ENCODE measurements around the gene PHOX2B. TPM values are rescaled to one million over a fixed set of nuclear protein-coding genes. Genes with fewer than 3 reads are reported as not detected.

PHOX2B gene
- not detected in 2 replicates for total RNA-seq (2014; rRNA removed; shearing (Covaris generic))

- peaks cover 32% of the 10 kb centered on the region for H3K27me3 ChIP-seq (replicated peaks)
- H3K4me1 ChIP-seq (replicated peaks), result no peaks in the 10 kb centered on the region
- no peaks in the 10 kb centered on the region for H3K36me3 ChIP-seq
- DNase-seq (ENCODE audit: low read depth in 1 of 2, low spot score in 2 of 2), result no peak
- H3K27ac ChIP-seq, result no peak within 1 kb of the TSS
- H3K4me3 ChIP-seq, result no peak within 1 kb of the TSS
- H3K9me3 ChIP-seq (replicated peaks), result no peaks in the 10 kb centered on the region
Measured at GRCh38 chr4:41748571-41749475, at the start of gene PHOX2B. TSS of gene PHOX2B (minus strand) at chr4:41748725. CDS start at chr4:41748610, 115 bp downstream.

DNA sequence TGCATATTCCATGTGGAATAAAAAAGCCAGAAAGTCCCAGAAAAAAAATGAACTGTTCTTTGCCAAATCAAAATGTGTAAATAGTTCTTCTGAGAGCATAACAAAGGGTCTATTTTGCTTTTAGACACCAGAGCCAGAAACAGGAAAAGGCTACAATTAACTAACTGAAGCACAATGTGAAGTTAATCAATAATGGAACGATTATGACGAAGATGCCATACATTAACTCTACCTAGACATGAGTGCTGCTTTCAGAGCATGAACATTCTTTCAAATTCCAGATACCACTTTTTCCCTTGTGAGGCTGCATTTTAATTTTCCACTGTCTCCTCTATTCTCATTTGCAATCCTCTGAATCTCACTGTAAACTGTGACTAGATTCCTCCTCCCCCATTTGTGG is 48.7 kb upstream of the PHOX2B start:
- Histone ChIP-seq H3K27me3 (replicated peaks) (no peaks in the 10 kb centered on the region), H3K27ac (no peak overlapping the region), H3K4me1 (replicated peaks) (no peaks in the 10 kb centered on the region), H3K9me3 (replicated peaks) (no peaks in the 10 kb centered on the region), H3K4me3 (no peak overlapping the region), H3K36me3 (no peaks in the 10 kb centered on the region)
- DNase-seq (ENCODE audit: low read depth in 1 of 2, low spot score in 2 of 2), result no peak

DNA sequence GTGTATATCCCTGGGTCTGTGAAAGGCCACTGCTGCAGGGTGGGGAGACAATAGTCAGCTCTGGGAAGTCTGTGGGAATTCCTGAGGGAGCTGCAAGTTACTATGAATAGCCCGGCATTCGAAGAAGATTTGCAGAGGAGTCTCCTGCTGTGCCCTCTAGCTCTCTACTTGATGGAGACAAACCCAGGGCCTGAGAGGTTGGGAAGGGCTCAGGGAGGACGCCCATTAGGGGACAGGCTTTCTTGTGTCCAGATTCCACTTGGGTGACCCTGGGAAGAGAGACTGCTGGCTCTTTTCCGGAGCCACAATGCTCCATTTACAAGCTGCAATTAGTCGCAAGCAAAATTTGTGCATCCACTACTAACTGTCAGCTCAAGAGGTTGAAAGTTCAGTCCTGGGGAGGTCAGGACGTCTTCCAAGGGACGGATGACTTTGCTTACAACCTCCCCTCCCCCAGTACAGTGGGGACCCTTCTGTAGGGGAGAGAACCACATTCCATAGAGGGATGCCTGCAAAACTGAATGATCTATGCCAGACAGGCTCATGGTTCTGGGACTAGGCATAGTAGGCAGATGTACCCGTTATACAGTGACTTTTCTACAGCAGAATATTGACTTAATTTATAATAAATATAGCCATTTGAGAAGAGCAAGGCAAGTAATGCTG is 48.2 kb upstream of the PHOX2B start:
- Histone ChIP-seq H3K4me1 (replicated peaks) (no peaks in the 10 kb centered on the region), H3K27ac (no peak overlapping the region), H3K36me3 (no peaks in the 10 kb centered on the region), H3K9me3 (replicated peaks) (no peaks in the 10 kb centered on the region), H3K4me3 (no peak overlapping the region), H3K27me3 (replicated peaks) (no peaks in the 10 kb centered on the region)
- no peak for DNase-seq (ENCODE audit: low read depth in 1 of 2, low spot score in 2 of 2)

DNA sequence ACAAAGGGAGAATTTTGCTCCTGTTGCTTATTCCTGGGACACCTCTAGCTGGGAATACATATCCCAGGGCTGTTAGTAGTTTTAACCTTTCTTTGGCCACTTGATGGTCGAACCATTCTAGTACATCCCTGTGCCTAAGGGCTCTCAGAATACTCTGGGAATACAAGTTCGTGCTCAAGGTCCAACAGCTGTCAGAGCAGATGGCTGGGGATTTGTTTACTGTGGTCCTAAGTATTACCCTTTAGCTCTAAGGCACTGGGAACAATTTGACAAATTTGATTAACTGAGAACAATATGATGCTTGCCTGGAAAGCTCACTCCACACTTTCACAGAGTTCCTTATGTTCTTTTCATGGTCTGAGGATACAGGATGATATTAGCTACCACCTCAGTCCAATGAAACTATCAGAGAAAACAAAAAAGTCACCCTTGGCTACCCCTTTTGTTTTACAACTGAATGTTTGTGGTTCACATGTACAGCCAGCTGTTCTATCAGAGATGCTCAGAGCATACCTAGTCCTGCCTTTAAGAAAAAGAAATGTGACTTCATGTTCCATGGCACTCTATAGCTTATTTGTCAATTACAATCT is 47.4 kb upstream of the PHOX2B start:
- no peaks in the 10 kb centered on the region for H3K9me3 ChIP-seq (replicated peaks)
- DNase-seq (ENCODE audit: low read depth in 1 of 2, low spot score in 2 of 2), result no peak
- no peaks in the 10 kb centered on the region for H3K36me3 ChIP-seq
- no peaks in the 10 kb centered on the region for H3K4me1 ChIP-seq (replicated peaks)
- no peak overlapping the region for H3K4me3 ChIP-seq
- no peaks in the 10 kb centered on the region for H3K27me3 ChIP-seq (replicated peaks)
- no peak overlapping the region for H3K27ac ChIP-seq

GRCh38 chr4:41792166-41792565 is 43.6 kb upstream of the PHOX2B start:
- no peak for DNase-seq (ENCODE audit: low read depth in 1 of 2, low spot score in 2 of 2)
- H3K9me3 ChIP-seq (replicated peaks), result no peaks in the 10 kb centered on the region
- no peaks in the 10 kb centered on the region for H3K4me1 ChIP-seq (replicated peaks)
- no peaks in the 10 kb centered on the region for H3K27me3 ChIP-seq (replicated peaks)
- no peak overlapping the region for H3K27ac ChIP-seq
- no peak overlapping the region for H3K4me3 ChIP-seq
- no peaks in the 10 kb centered on the region for H3K36me3 ChIP-seq

- Histone ChIP-seq H3K36me3 (no peaks in the 10 kb centered on the region), H3K4me3 (no peak overlapping the region), H3K9me3 (replicated peaks) (no peaks in the 10 kb centered on the region), H3K4me1 (replicated peaks) (no peaks in the 10 kb centered on the region), H3K27me3 (replicated peaks) (no peaks in the 10 kb centered on the region), H3K27ac (no peak overlapping the region)
- no peak for DNase-seq (ENCODE audit: low read depth in 1 of 2, low spot score in 2 of 2)
Measured at GRCh38 chr4:41791557-41791956, 43.0 kb upstream of the PHOX2B start.

GRCh38 chr4:41787931-41788330 is 39.4 kb upstream of the PHOX2B start:
- no peak for DNase-seq (ENCODE audit: low read depth in 1 of 2, low spot score in 2 of 2)
- Histone ChIP-seq H3K4me3 (no peak overlapping the region), H3K27me3 (replicated peaks) (no peaks in the 10 kb centered on the region), H3K4me1 (replicated peaks) (no peaks in the 10 kb centered on the region), H3K27ac (no peak overlapping the region), H3K36me3 (no peaks in the 10 kb centered on the region), H3K9me3 (replicated peaks) (no peaks in the 10 kb centered on the region)

- DNase-seq (ENCODE audit: low read depth in 1 of 2, low spot score in 2 of 2), result no peak
- Histone ChIP-seq H3K36me3 (no peaks in the 10 kb centered on the region), H3K4me3 (no peak overlapping the region), H3K9me3 (replicated peaks) (no peaks in the 10 kb centered on the region), H3K27me3 (replicated peaks) (no peaks in the 10 kb centered on the region), H3K4me1 (replicated peaks) (no peaks in the 10 kb centered on the region), H3K27ac (no peak overlapping the region)
Measured at GRCh38 chr4:41785665-41786064, 37.1 kb upstream of the PHOX2B start.

- H3K36me3 ChIP-seq, result no peaks in the 10 kb centered on the region
- H3K4me1 ChIP-seq (replicated peaks), result no peaks in the 10 kb centered on the region
- no peak overlapping the region for H3K27ac ChIP-seq
- DNase-seq (ENCODE audit: low read depth in 1 of 2, low spot score in 2 of 2), result no peak
- H3K9me3 ChIP-seq (replicated peaks), result no peaks in the 10 kb centered on the region
- no peak overlapping the region for H3K4me3 ChIP-seq
- H3K27me3 ChIP-seq (replicated peaks), result no peaks in the 10 kb centered on the region
Measured at GRCh38 chr4:41784191-41784979, 35.9 kb upstream of the PHOX2B start.

DNA sequence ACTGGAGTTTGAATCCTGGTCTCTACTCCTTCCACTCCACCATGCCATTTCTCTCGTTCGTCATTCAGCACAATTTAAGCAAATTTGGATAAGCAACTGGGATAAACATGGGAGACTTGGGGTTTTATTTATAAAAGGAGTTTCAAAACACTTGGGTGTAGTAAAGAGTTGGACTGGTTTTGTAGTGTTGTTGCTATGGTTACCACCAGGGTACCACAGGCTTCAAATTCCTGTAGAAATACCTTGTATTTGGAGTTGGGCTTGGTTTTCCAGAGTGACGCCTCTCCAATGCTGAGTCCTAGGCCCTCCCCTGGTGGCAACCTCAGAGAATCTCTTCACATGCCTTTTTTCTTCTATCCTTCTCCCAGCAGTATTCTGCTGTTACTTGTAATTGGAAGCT is 27.9 kb upstream of the PHOX2B start:
- Histone ChIP-seq H3K36me3 (no peaks in the 10 kb centered on the region), H3K27ac (no peak overlapping the region)

GRCh38 chr4:41763729-41764128 is 15.2 kb upstream of the PHOX2B start:
- H3K27me3 ChIP-seq (replicated peaks), result no peaks in the 10 kb centered on the region
- DNase-seq (ENCODE audit: low read depth in 1 of 2, low spot score in 2 of 2), result no peak
- H3K4me3 ChIP-seq, result no peak overlapping the region
- H3K9me3 ChIP-seq (replicated peaks), result no peaks in the 10 kb centered on the region
- no peaks in the 10 kb centered on the region for H3K36me3 ChIP-seq
- no peak overlapping the region for H3K27ac ChIP-seq
- no peaks in the 10 kb centered on the region for H3K4me1 ChIP-seq (replicated peaks)

More for the DNA sequence above, 27.9 kb upstream of the PHOX2B start:
- Histone ChIP-seq H3K9me3 (replicated peaks) (no peaks in the 10 kb centered on the region), H3K4me3 (no peak overlapping the region), H3K4me1 (replicated peaks) (no peaks in the 10 kb centered on the region), H3K27me3 (replicated peaks) (no peaks in the 10 kb centered on the region)
- no peak for DNase-seq (ENCODE audit: low read depth in 1 of 2, low spot score in 2 of 2)

GRCh38 chr4:41758884-41759283 is 10.4 kb upstream of the PHOX2B start:
- Histone ChIP-seq H3K27me3 (replicated peaks) (no peaks in the 10 kb centered on the region), H3K4me3 (no peak overlapping the region), H3K9me3 (replicated peaks) (no peaks in the 10 kb centered on the region), H3K4me1 (replicated peaks) (no peaks in the 10 kb centered on the region; the same call in 1 of the 2 replicates), H3K36me3 (no peaks in the 10 kb centered on the region), H3K27ac (no peak overlapping the region)
- no peak for DNase-seq (ENCODE audit: low read depth in 1 of 2, low spot score in 2 of 2)

DNA sequence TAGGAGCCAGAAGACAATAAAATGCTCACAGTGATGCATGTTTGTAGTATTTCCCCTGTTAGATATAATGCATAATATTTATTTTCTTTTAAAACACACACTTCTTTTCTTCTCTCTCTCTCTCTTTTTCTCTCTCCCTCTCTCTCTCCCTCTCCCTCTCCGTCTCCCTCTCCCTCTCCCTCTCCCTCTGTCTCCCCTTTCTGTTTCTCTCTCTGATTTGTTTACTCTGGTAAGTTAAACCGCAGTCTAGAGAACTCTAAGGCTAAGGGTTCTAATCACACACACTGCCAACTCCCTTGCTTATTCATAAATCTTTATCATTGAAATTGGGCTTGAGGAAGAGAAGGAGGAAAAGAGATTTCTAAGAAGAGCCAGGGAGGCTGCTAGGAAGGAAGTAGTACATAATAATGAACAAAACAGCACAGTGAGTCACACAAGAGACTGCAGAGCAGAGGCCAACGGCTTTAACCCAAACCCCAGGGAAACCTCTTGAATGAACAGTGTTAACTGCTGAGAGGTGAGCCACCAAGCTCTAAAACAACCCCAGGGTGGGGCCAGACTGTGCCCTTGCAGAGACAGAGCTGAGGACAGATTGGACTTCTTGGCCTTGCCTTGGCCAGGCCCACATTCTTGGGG is 9.1 kb upstream of the PHOX2B start:
- Histone ChIP-seq H3K27me3 (replicated peaks) (no peaks in the 10 kb centered on the region; the same call in 1 of the 2 replicates), H3K4me1 (replicated peaks) (no peaks in the 10 kb centered on the region; the same call in 1 of the 2 replicates), H3K4me3 (no peak overlapping the region), H3K27ac (no peak overlapping the region), H3K9me3 (replicated peaks) (no peaks in the 10 kb centered on the region), H3K36me3 (no peaks in the 10 kb centered on the region)
- peak in 1 of 2 experiments; percentile 7 for DNase-seq (ENCODE audit: low read depth in 1 of 2, low spot score in 2 of 2)

Measured in SJSA1 (cell line).